Sigmoid colon (tissue), 3 donors: ENCODE measurements around the gene KRTAP9-6.

Source experiments
- POLR2A ChIP-seq, 2 donors: fragments of 450-650 bp; IDR thresholded peaks; one replicate each; pipeline ENCODE4 v1.6.1; 2016; ENCODE audit warnings: antibody characterized with exemption in 2 of 2, mild to moderate bottlenecking in 2 of 2, moderate library complexity in 2 of 2
- TF ChIP-seq, protein P1 (sequence below), 4 experiments: fragments of 450-650 bp in 3 of 4; fragments of 200-600 bp in 1 of 4; IDR thresholded peaks; one replicate each; pipeline ENCODE4 v1.5.1; 2016 to 2019; ENCODE audit warnings: antibody characterized with exemption in 4 of 4, mild to moderate bottlenecking in 3 of 4, moderate library complexity in 2 of 4

GRCh38 chr17:41315204-41315794 lies 50.1 kb downstream of the KRTAP9-6 start, which contains the start of gene KRTAP17-1:
- TF ChIP-seq, protein P1, sequence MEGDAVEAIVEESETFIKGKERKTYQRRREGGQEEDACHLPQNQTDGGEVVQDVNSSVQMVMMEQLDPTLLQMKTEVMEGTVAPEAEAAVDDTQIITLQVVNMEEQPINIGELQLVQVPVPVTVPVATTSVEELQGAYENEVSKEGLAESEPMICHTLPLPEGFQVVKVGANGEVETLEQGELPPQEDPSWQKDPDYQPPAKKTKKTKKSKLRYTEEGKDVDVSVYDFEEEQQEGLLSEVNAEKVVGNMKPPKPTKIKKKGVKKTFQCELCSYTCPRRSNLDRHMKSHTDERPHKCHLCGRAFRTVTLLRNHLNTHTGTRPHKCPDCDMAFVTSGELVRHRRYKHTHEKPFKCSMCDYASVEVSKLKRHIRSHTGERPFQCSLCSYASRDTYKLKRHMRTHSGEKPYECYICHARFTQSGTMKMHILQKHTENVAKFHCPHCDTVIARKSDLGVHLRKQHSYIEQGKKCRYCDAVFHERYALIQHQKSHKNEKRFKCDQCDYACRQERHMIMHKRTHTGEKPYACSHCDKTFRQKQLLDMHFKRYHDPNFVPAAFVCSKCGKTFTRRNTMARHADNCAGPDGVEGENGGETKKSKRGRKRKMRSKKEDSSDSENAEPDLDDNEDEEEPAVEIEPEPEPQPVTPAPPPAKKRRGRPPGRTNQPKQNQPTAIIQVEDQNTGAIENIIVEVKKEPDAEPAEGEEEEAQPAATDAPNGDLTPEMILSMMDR (IDR thresholded peaks at IDR 0.05): no peak
- no peak for TF ChIP-seq POLR2A (IDR thresholded peaks at IDR 0.05)
